GM13976 (cell line): ENCODE measurements around the gene CFAP100.

Experiments used
- DNase-seq: peaks from one replicate; pipeline ENCODE4 v3.0.0; 2012; ENCODE audit warnings: low spot score
- CTCF ChIP-seq: IDR thresholded peaks from 2 replicates; pipeline ENCODE4 v1.5.1; 2012; ENCODE audit warnings: borderline replicate concordance, mild to moderate bottlenecking; ENCODE audit not compliant: insufficient read depth; ENCODE audit errors: extremely low read depth, missing control alignments, control extremely low read depth
- in situ Hi-C: fragments of 300-500 bp; cut with MboI; formaldehyde crosslinking; loops from one replicate; pipeline ENCODE4 v1.12.0; 2022; ENCODE audit warnings: low sequenced_read_pairs, mixed read lengths, inconsistent platforms; ENCODE audit not compliant: unreplicated experiment

Gene CFAP100

GRCh38 chr3:126424751-126425150 lies 30.0 kb downstream of the CFAP100 start:
- no peak for TF ChIP-seq CTCF
- in situ Hi-C loops: no loop called here
- no peak for DNase-seq

- DNase-seq: peak; percentile 79
- no peak for TF ChIP-seq CTCF
- in situ Hi-C loops: no loop called here
Observed at GRCh38 chr3:126431103-126431534, 36.4 kb downstream of the CFAP100 start.

- no peak for TF ChIP-seq CTCF
- DNase-seq: no peak
- in situ Hi-C loops: no loop called here
Observed at GRCh38 chr3:126432361-126433104, 37.8 kb downstream of the CFAP100 start.

GRCh38 chr3:126433105-126433430 lies 38.4 kb downstream of the CFAP100 start:
- in situ Hi-C loops: no loop called here
- no peak for DNase-seq
- TF ChIP-seq CTCF: no peak

- no peak for TF ChIP-seq CTCF
- no peak for DNase-seq
- in situ Hi-C loops: no loop called here
Observed at GRCh38 chr3:126433496-126434263, 39.0 kb downstream of the CFAP100 start.

GRCh38 chr3:126434264-126434590 lies 39.5 kb downstream of the CFAP100 start:
- no peak for DNase-seq
- no peak for TF ChIP-seq CTCF
- in situ Hi-C loops: no loop called here
